HAP-1 (cell line): ENCODE results near the gene GNAZ.
"Not testable (repeated sequence)": the region's sequence is repeated elsewhere in the genome, so short reads cannot be mapped to it uniquely, and the experiment has no call there.

Experiments used
- DNase-seq, 2 experiments: peaks; one replicate each; pipeline ENCODE4 v3.0.0-alpha.2; 2016 to 2020; ENCODE audit warnings: low spot score in 2 of 2
- H3K27me3 ChIP-seq: fragments of 250-450 bp; sonication (Bioruptor Pico); 2 replicates; pipeline ENCODE4 v1.5.1; 2020; ENCODE audit warnings: low read depth, mild to moderate bottlenecking, moderate library complexity
- H3K36me3 ChIP-seq: fragments of 250-450 bp; sonication (Bioruptor Pico); replicated peaks from 2 replicates; pipeline ENCODE4 v1.5.1; 2020; ENCODE audit warnings: mild to moderate bottlenecking
- H3K4me1 ChIP-seq: fragments of 250-450 bp; sonication (Bioruptor Pico); 2 replicates; pipeline ENCODE4 v1.5.1; 2020; ENCODE audit warnings: mild to moderate bottlenecking
- H3K4me3 ChIP-seq: fragments of 250-450 bp; sonication (Bioruptor Pico); 2 replicates; pipeline ENCODE4 v1.5.1; 2020; ENCODE audit warnings: mild to moderate bottlenecking, moderate library complexity
- H3K9me3 ChIP-seq: fragments of 250-450 bp; sonication (Bioruptor Pico); 2 replicates; pipeline ENCODE4 v1.5.1; 2020; ENCODE audit warnings: mild to moderate bottlenecking, moderate library complexity
- in situ Hi-C: fragments of 300-500 bp; cut with MboI; formaldehyde crosslinking; loops from 3 replicates; pipeline ENCODE4 v1.14.3; 2020; ENCODE audit warnings: low sequenced_read_pairs, inconsistent platforms, mixed read lengths

Gene GNAZ

DNA sequence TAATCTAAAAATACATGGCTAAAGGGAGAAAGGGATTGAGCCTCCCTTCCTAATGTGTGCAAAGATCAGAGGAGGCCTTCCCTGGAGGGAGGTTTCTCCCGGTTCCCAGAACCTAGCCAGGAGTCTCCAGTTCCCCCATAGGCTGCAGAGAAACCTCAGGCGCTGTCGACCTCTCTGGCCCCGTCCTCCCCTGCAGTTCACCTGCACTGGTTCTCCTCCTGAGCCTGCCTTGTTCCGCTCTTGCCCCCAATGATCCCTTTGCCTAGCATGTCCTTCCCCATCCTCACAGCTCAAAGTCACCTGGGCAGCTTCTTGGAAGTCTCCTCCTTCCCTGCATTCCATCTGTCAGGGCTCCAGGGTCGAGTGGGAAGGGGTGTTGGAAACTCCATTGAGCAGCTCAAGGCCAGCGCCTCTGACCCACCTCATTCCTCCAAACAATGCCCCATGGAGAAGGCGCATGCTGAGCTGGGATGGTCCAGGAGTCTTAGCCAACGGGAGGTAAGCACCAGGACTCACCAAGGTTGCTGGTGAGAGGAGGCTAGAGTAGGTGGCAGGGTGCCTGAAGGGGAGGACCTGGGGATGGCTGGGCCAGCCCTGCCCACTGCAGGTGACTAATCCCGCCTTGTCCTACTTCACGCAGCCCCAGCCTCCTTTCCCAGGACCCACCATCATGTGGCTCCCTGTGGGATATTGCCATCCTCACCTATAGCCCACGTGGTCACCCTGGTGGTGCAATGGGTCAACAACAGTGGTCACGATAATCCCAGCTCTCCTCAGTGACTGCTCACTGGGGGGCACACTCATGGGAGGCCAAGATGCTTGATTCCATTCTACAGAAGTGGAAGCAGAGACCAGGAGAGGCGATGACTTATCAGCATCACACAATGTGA lies 56.1 kb downstream of the GNAZ start:
- Histone ChIP-seq H3K27me3 (no peaks in the 10 kb centered on the region), H3K4me3 (no peak overlapping the region), H3K4me1 (no peaks in the 10 kb centered on the region), H3K36me3 (no peaks in the 10 kb centered on the region), H3K9me3 (no peaks in the 10 kb centered on the region)
- in situ Hi-C loops, result loop anchor here (5.0 to 25.0 kb wide), 3 partner anchors 169 to 664 kb away; no protein-coding TSS in a partner anchor
- DNase-seq, result no peak

DNA sequence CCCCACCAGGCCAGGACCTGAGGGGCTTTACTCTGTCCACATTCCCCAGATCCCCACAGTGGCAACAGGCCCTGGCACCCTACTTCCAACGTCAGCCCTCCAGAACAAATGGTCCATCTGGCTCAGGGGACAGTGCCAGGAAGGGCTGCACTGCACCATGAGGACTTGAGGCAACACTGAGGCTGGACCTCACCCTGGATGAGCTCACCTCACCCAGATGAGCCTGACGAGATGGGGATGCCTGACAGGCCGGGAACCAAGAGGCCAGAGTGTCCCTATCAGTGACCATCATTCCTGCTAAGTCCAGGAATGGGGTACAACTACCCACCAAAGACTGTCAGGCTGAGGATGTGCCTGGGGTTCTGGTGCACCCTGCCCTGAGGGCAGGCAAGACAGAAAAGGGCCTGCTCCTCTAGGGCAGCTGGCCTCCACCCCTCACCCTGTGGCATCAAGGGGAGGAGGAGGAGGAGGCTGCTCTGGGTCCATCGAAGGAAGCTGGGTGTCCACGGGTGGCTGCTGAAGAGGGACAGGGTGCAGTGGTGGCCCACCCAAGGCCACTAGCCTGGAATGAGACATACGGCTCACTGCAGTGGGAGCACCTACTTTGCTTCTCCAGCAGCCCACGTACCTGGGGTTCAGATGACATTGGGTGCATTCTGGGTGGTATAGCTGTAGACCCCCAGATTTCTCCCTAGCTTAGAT lies 56.9 kb downstream of the GNAZ start:
- Histone ChIP-seq H3K4me3 (no peak overlapping the region), H3K36me3 (no peaks in the 10 kb centered on the region), H3K9me3 (no peaks in the 10 kb centered on the region), H3K4me1 (no peaks in the 10 kb centered on the region), H3K27me3 (no peaks in the 10 kb centered on the region)
- no peak for DNase-seq
- in situ Hi-C loops, result loop anchor here (5.0 to 25.0 kb wide), 3 partner anchors 170 to 665 kb away; no protein-coding TSS in a partner anchor

DNA sequence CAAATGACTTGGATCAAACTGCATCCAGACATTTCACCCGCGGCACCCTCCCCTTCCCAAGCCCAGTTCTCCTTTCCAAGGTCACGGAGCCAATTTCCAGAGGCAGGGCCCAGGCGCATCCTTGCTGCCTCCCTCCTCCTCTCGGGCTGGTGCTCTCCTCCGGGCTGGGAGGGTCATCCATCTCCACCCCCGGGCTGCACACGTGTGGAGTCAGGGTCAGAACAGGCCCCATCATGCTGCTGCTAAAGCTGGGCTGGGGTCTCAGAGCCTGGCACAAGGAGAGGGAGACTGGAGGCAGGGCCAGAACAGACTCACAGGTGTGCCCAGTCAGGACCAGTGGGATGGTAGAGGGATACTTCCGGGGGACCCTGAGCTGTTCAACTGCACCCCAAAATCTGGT lies 57.5 kb downstream of the GNAZ start:
- H3K4me1 ChIP-seq, result no peaks in the 10 kb centered on the region
- in situ Hi-C loops, result loop anchor here (5.0 to 25.0 kb wide), 3 partner anchors 170 to 665 kb away; no protein-coding TSS in a partner anchor

DNA sequence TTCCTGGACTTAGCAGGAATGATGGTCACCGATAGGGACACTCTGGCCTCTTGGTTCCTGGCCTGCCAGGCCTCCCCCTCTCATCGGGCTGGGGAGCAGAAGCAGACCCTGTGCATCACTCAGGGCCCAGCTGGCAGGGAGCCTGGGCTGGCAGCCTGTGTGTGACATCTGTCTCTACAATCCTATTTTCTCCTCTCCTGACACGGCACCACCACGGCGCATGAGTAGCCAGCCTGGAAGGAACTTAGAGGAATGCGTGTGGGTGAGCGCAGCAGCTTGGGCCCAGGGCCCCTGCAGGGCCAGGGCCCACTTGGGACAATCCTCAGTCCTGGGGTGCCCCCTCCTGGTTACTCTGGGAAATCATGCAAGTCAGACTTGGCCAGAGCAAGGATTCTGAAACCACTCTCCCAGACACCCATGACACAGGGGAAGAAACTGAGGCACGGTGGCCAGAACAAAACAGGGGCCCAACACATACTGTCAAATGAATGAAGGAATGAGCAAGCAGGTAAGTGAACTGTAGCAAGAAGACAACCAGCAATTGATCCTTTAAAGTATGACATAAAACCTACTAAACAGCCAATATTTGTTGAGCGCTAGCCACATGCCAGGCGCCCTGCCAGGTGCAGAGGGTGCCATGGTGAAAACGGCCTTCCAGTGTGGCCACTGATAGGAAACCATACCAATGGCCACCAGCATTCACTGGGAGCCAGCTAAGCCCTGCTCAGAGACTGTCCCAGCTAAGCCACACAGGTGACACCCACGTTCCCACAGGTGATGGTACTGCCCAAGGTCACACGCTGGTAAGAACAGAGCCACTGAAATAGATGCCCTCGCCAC lies 58.2 kb downstream of the GNAZ start:
- in situ Hi-C loops, result loop anchor here (5.0 to 25.0 kb wide), 3 partner anchors 171 to 666 kb away; no protein-coding TSS in a partner anchor
- Histone ChIP-seq H3K36me3 (no peaks in the 10 kb centered on the region), H3K4me3 (no peak overlapping the region), H3K4me1 (no peaks in the 10 kb centered on the region), H3K9me3 (no peaks in the 10 kb centered on the region), H3K27me3 (no peaks in the 10 kb centered on the region)
- DNase-seq, result peak; percentile 39 to 87

More for the DNA sequence above, 57.5 kb downstream of the GNAZ start:
- no peaks in the 10 kb centered on the region for H3K36me3 ChIP-seq
- H3K4me3 ChIP-seq, result no peak overlapping the region
- no peak for DNase-seq
- H3K9me3 ChIP-seq, result no peaks in the 10 kb centered on the region
- no peaks in the 10 kb centered on the region for H3K27me3 ChIP-seq

DNA sequence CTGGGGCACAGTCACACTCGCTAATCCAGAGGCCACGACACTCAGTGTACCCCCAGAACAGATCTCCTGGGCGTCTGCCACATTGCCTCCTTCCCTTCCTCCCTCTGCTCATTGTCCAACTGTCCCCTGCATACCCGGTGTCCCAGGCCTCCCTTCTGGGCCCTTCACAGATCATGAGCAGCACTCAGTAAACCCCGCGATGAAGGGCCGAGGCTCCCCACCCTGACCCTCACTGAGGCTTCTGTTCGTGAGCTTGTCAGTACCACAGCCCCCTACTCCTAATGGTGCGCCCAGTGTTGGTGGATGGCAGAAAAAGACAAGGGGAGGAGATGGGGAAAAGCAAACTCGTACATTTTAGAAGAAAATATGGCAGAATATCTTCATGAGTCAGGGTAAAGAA lies 58.8 kb downstream of the GNAZ start:
- in situ Hi-C loops, result loop anchor here (5.0 to 25.0 kb wide), 3 partner anchors 172 to 667 kb away; no protein-coding TSS in a partner anchor
- H3K4me1 ChIP-seq, result no peaks in the 10 kb centered on the region
- H3K27me3 ChIP-seq, result no peaks in the 10 kb centered on the region
- DNase-seq, result no peak
- H3K9me3 ChIP-seq, result no peaks in the 10 kb centered on the region
- H3K36me3 ChIP-seq, result no peaks in the 10 kb centered on the region
- no peak overlapping the region for H3K4me3 ChIP-seq

DNA sequence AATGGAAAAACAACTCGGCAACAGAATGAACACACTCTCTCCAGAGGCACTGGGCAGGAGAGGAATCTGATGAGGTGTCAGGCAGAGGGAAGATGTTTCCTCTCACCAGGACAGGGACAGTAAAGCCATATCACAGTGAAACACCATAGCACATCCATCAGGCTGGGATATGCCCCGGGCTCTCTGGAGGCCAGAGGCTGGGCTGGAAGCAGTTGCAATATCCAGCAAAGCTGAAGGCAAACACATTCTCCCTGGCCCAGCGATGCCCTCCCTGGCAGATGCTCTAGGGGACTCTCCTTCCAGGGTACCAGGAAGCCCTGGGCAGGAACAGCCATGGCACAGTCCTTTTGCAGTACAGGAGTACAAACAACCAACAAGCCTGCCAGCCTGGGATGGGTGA lies 60.4 kb downstream of the GNAZ start:
- H3K9me3 ChIP-seq, result no peaks in the 10 kb centered on the region
- DNase-seq, result no peak
- no peak overlapping the region for H3K4me3 ChIP-seq
- H3K4me1 ChIP-seq, result no peaks in the 10 kb centered on the region
- no peaks in the 10 kb centered on the region for H3K36me3 ChIP-seq
- in situ Hi-C loops, result loop anchor here (25.0 kb wide), 1 partner anchor 668 kb away; no protein-coding TSS in a partner anchor
- no peaks in the 10 kb centered on the region for H3K27me3 ChIP-seq

DNA sequence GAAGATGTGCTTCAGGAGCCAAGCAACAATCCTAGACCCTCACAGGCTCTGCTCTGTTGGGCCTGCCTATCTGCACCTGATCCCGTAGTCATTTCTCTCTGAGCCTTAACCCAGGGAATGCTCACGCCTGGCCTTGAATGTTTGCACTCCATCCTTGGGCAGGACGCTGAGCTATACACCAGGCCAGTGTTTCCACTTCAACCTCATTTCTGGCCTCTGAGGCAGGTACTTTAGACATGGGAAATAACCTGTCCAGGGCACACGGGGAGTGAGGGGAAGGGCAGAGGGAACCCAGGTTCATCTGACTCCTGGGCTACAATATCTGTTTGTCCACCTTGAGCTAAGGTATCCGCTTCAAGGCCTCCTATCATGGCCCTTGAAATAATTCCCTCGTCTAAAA lies 61.6 kb downstream of the GNAZ start:
- no peak for DNase-seq
- Histone ChIP-seq H3K27me3 (no peaks in the 10 kb centered on the region), H3K36me3 (no peaks in the 10 kb centered on the region), H3K9me3 (no peaks in the 10 kb centered on the region), H3K4me1 (no peaks in the 10 kb centered on the region), H3K4me3 (no peak overlapping the region)
- in situ Hi-C loops, result loop anchor here (25.0 kb wide), 1 partner anchor 670 kb away; no protein-coding TSS in a partner anchor

DNA sequence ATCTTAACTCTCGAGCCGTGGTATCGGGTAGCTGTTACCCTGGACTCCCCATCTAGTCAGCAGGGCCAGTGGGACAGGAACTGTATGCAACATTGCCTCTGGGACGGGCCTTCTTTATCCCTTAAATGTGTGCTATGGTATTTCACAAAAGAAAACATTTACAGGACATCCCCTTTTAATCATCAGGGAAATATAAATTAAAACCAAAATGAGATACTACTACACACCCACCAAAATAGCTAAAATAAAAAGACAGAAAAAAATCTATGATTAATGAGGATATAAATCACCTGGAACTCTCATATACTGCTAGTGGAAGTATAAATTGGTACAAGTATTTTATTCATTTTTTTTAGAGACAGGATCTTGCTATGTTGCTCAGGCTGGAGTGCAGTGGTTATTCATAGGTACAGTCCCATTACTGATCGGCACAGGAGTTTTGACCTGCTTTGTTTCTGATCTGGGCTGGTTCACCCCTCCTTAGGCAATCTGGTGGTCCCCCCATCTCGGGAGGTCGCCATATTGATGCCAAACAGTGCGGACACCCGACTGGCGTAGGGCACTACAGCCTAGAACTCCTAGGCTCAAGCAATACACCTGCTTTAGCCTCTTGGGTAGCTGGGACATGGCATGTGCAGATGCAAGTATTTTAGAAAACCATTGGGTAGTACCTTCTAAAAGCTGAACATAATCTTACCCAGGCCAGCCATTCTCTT lies 62.2 kb downstream of the GNAZ start:
- H3K27me3 ChIP-seq, result no peaks in the 10 kb centered on the region
- no peak for DNase-seq
- H3K36me3 ChIP-seq, result no peaks in the 10 kb centered on the region
- in situ Hi-C loops, result loop anchor here (25.0 kb wide), 1 partner anchor 670 kb away; no protein-coding TSS in a partner anchor
- H3K4me1 ChIP-seq, result no peaks in the 10 kb centered on the region
- no peaks in the 10 kb centered on the region for H3K9me3 ChIP-seq
- no peak overlapping the region for H3K4me3 ChIP-seq

DNA sequence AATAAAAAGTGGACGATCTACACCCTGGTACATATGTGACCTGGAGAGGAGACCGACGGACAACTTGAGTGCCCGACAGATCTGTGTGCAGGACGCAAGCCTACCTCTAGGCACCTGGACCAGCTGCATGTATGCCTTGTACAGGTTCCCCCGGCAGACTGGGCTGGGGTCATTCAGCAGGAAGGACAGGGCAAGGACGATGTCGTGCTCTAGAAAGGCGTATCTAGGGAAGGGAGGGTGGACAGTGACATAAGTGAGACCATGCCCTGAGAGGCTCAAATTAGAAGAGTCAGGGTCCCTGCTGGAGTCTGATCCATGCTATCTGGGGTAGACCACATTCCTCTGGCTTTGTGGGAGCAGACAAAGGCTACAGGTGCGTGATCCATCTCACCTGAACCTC lies 63.6 kb downstream of the GNAZ start:
- no peaks in the 10 kb centered on the region for H3K4me1 ChIP-seq
- no peaks in the 10 kb centered on the region for H3K36me3 ChIP-seq
- DNase-seq, result no peak
- no peak overlapping the region for H3K4me3 ChIP-seq
- in situ Hi-C loops, result loop anchor here (25.0 kb wide), 1 partner anchor 672 kb away; no protein-coding TSS in a partner anchor
- no peaks in the 10 kb centered on the region for H3K27me3 ChIP-seq
- no peaks in the 10 kb centered on the region for H3K9me3 ChIP-seq

DNA sequence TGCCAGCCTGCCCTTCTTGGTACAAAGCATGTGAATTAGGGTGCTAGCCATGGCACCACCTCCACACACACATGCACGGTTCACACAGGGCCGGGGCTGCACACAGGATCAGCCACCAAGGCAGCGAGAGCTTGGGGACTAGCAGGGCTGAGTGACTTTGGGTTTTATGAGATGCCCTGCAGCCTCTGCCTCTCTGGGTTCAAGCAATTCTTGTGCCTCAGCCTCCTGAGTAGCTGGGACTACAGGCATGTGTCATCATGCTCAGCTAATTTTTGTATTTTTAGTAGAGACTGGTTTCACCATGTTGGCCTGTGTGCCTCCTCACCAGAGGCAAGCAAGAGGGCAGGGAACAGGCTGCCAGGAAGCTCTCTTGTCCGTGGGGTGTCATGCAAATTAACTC lies 66.7 kb downstream of the GNAZ start:
- DNase-seq, H3K27me3 ChIP-seq, H3K9me3 ChIP-seq, H3K36me3 ChIP-seq, H3K4me3 ChIP-seq, H3K4me1 ChIP-seq: not testable (repeated sequence)
- in situ Hi-C loops, result loop anchor here (25.0 kb wide), 1 partner anchor 675 kb away; no protein-coding TSS in a partner anchor

DNA sequence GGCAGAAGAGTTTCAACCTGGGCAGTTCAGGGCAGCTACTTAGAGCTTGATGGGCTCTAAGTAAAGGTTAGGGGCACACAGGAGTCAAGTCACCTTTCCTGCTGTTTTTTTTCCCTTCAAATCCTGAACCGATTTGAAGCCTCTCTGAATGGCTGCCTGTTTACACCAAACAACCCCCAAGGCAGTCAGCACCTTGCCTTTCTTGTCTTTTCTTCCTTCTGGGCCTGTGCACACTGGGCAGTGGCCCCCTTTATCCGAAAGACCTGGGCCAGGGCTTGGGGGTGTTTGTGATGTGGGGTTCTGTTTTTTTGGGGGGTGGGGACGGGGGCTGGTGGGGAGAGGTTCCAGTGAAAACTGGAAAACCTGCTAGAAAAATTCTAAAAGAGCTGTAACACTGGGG lies 67.1 kb downstream of the GNAZ start:
- Histone ChIP-seq H3K4me3 (no peak overlapping the region), H3K4me1 (peaks cover 3% of the 10 kb centered on the region), H3K9me3 (no peaks in the 10 kb centered on the region), H3K36me3 (no peaks in the 10 kb centered on the region), H3K27me3 (no peaks in the 10 kb centered on the region)
- no peak for DNase-seq
- in situ Hi-C loops, result loop anchor here (25.0 kb wide), 1 partner anchor 675 kb away; no protein-coding TSS in a partner anchor

DNA sequence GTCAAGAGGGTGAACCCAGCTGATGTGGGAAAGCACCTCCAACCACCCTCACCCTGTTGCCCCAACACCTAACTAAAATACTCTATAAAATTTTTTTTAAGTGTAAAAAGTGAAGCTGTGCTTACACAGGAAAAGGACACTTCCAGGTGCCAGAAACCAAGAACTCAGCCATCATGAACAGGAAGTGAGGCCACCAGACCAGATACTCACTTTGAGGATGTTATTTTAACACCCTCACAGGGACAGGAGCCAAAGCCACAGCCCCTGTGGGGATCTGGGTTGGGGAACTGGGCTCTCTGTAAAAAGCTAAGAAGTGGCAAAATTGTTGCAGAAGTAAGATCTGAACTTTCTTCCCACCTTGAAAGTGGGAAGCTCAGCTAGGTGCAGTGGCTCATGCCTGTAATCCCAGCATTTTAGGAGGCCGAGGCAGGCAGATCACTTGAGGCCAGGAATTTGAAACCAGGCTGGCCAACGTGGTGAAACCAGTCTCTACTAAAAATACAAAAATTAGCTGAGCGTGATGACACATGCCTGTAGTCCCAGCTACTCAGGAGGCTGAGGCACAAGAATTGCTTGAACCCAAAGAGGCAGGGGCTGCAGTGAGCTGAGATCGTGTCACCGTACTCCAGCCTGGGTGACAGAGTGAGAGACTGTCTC lies 67.7 kb downstream of the GNAZ start:
- DNase-seq, result no peak
- H3K4me1 ChIP-seq, result peaks cover 3% of the 10 kb centered on the region
- in situ Hi-C loops, result loop anchor here (25.0 kb wide), 1 partner anchor 676 kb away; no protein-coding TSS in a partner anchor
- no peaks in the 10 kb centered on the region for H3K27me3 ChIP-seq
- H3K9me3 ChIP-seq, result no peaks in the 10 kb centered on the region
- no peak overlapping the region for H3K4me3 ChIP-seq
- H3K36me3 ChIP-seq, result no peaks in the 10 kb centered on the region
